GM23338 (cell line): ENCODE data around the gene AZU1. TPM values are rescaled to one million over a fixed set of nuclear protein-coding genes. Genes with fewer than 3 reads are reported as not detected.

Source experiments
- ATAC-seq: fragments of 200-7000 bp; cut with Tn5 transposase; 3 replicates; pipeline ENCODE4 v1.9.1; 2020
- DNase-seq: peaks from one replicate; pipeline ENCODE4 v3.0.0-alpha.2; 2015; ENCODE audit warnings: low spot score
- H2AFZ ChIP-seq: fragments of 200-600 bp; sonication (generic); 2 replicates; pipeline ENCODE4 v1.8.0; 2016; ENCODE audit warnings: antibody characterized with exemption, mild to moderate bottlenecking, moderate library complexity
- H3F3A ChIP-seq: fragments of 200-600 bp; sonication (generic); replicated peaks from 2 replicates; pipeline ENCODE4 v1.8.0; 2017; ENCODE audit warnings: antibody characterized with exemption, mixed run types, low read depth
- H3K27ac ChIP-seq: fragments of 200-600 bp; sonication (generic); 2 replicates; pipeline ENCODE4 v1.6.1; 2016; ENCODE audit warnings: low read depth
- H3K27me3 ChIP-seq: fragments of 200-600 bp; sonication (generic); 2 replicates; pipeline ENCODE4 v1.8.0; 2016; ENCODE audit warnings: mild to moderate bottlenecking, mixed run types, moderate library complexity; ENCODE audit not compliant: insufficient read depth
- H3K36me3 ChIP-seq: fragments of 200-600 bp; sonication (generic); 2 replicates; pipeline ENCODE4 v1.8.0; 2016; ENCODE audit warnings: mild to moderate bottlenecking; ENCODE audit not compliant: insufficient read depth
- H3K4me1 ChIP-seq: fragments of 200-600 bp; sonication (generic); 2 replicates; pipeline ENCODE4 v1.8.0; 2016; ENCODE audit warnings: mild to moderate bottlenecking, moderate library complexity; ENCODE audit not compliant: insufficient read depth
- H3K4me2 ChIP-seq: fragments of 200-600 bp; sonication (generic); 2 replicates; pipeline ENCODE4 v1.7.1; 2017; ENCODE audit warnings: mixed run types
- H3K4me3 ChIP-seq: fragments of 200-600 bp; sonication (generic); 2 replicates; pipeline ENCODE4 v1.6.1; 2016; ENCODE audit warnings: mixed run types
- H3K79me2 ChIP-seq: fragments of 200-600 bp; sonication (generic); replicated peaks from 2 replicates; pipeline ENCODE4 v1.8.0; 2017; ENCODE audit warnings: mild to moderate bottlenecking; ENCODE audit not compliant: insufficient read depth
- H3K9me2 ChIP-seq: fragments of 200-600 bp; sonication (generic); 2 replicates; pipeline ENCODE4 v1.8.0; 2017; ENCODE audit not compliant: insufficient read depth
- H4K20me1 ChIP-seq: fragments of 200-600 bp; sonication (generic); replicated peaks from 2 replicates; pipeline ENCODE4 v1.8.0; 2017; ENCODE audit warnings: mild to moderate bottlenecking; ENCODE audit not compliant: insufficient read depth
- H3K27ac Mint-ChIP-seq: 2 replicates; pipeline ENCODE4 v1.8.0; 2020; ENCODE audit warnings: inconsistent platforms, mild to moderate bottlenecking, moderate library complexity, mixed read lengths
- H3K27me3 Mint-ChIP-seq: 3 replicates; pipeline ENCODE4 v1.8.0; 2022; ENCODE audit warnings: low read depth, mild to moderate bottlenecking, moderate library complexity, mixed read lengths, inconsistent platforms; ENCODE audit not compliant: insufficient read depth, poor library complexity
- H3K36me3 Mint-ChIP-seq: 3 replicates; pipeline ENCODE4 v1.8.0; 2021; ENCODE audit warnings: low read depth, mild to moderate bottlenecking, inconsistent platforms, moderate library complexity, mixed read lengths
- H3K4me1 Mint-ChIP-seq: 3 replicates; pipeline ENCODE4 v1.8.0; 2020; ENCODE audit warnings: mild to moderate bottlenecking, inconsistent platforms, mixed read lengths
- H3K4me3 Mint-ChIP-seq: 3 replicates; pipeline ENCODE4 v1.8.0; 2021; ENCODE audit warnings: moderate library complexity, mild to moderate bottlenecking, inconsistent platforms, mixed read lengths
- H3K9me3 Mint-ChIP-seq: 3 replicates; pipeline ENCODE4 v1.8.0; 2020; ENCODE audit warnings: moderate library complexity, mild to moderate bottlenecking, inconsistent platforms, mixed read lengths
- CREB1 ChIP-seq: fragments of 250-450 bp; sonication (Bioruptor Pico); IDR thresholded peaks from 2 replicates; pipeline ENCODE4 v1.5.0; 2020; ENCODE audit warnings: low read depth, mild to moderate bottlenecking, moderate library complexity
- CTCF ChIP-seq, 2 experiments: fragments of 200-600 bp in 1 of 2; sonication (generic) in 1 of 2; conservative IDR thresholded peaks; 2 replicates each; pipeline versions ENCODE4 v1.5.1 to v1.6.1; 2016 to 2017; ENCODE audit warnings: antibody characterized with exemption in 2 of 2, low read depth in 2 of 2, mild to moderate bottlenecking in 2 of 2, moderate library complexity in 1 of 2
- ETS1 ChIP-seq: IDR thresholded peaks from 2 replicates; pipeline ENCODE4 v1.6.1; 2016; ENCODE audit warnings: antibody characterized with exemption
- EZH2 ChIP-seq: fragments of 200-600 bp; sonication (generic); IDR thresholded peaks from one replicate; pipeline ENCODE4 v1.8.0; 2017; ENCODE audit warnings: antibody characterized with exemption, mild to moderate bottlenecking, low read depth; ENCODE audit not compliant: unreplicated experiment
- EZH2phosphoT487 ChIP-seq: fragments of 200-600 bp; sonication (generic); IDR thresholded peaks from one replicate; pipeline ENCODE4 v1.8.1; 2018; ENCODE audit warnings: antibody characterized with exemption; ENCODE audit not compliant: unreplicated experiment
- JUNB ChIP-seq: IDR thresholded peaks from one replicate; pipeline ENCODE4 v1.6.1; 2016; ENCODE audit warnings: antibody characterized with exemption; ENCODE audit not compliant: unreplicated experiment
- NANOG ChIP-seq: IDR thresholded peaks from 2 replicates; pipeline ENCODE4 v1.6.1; 2016; ENCODE audit warnings: antibody characterized with exemption, borderline replicate concordance
- POLR2AphosphoS5 ChIP-seq: IDR thresholded peaks from 2 replicates; pipeline ENCODE4 v1.6.1; 2016; ENCODE audit warnings: antibody characterized with exemption, low read depth
- REST ChIP-seq: IDR thresholded peaks from one replicate; pipeline ENCODE4 v1.6.1; 2018; ENCODE audit warnings: antibody characterized with exemption; ENCODE audit not compliant: unreplicated experiment
- STAT1 ChIP-seq: IDR thresholded peaks from one replicate; pipeline ENCODE4 v1.6.1; 2016; ENCODE audit warnings: antibody characterized with exemption; ENCODE audit not compliant: unreplicated experiment
- ZNF114 ChIP-seq: fragments of 250-450 bp; sonication (Bioruptor Pico); IDR thresholded peaks from 2 replicates; pipeline ENCODE4 v1.5.0; 2020; ENCODE audit warnings: mild to moderate bottlenecking, moderate library complexity
- ZNF331 ChIP-seq: fragments of 250-450 bp; sonication (Bioruptor Pico); IDR thresholded peaks from 2 replicates; pipeline ENCODE4 v1.5.0; 2020; ENCODE audit warnings: low read depth, mild to moderate bottlenecking, moderate library complexity
- ZNF462 ChIP-seq: fragments of 250-450 bp; sonication (Bioruptor Pico); IDR thresholded peaks from 2 replicates; pipeline ENCODE4 v1.5.0; 2020; ENCODE audit warnings: mild to moderate bottlenecking, moderate library complexity
- polyA plus RNA-seq: library from polyadenylated mRNA; unstranded; fragments of >200 nt; fragmentation: Nextera tagmentation; extraction: Ambion mirVana; gene quantifications from 2 replicates; pipeline ENCODE4 v1.2.1, GENCODE V29; 2016
- total RNA-seq: library from RNA; depleted of rRNA; stranded (reverse); fragments of >200 nt; shearing (Covaris generic); gene quantifications from 2 replicates; pipeline ENCODE4 v1.2.3, GENCODE V29; 2014

Gene AZU1
- total and polyA plus RNA-seq, 2 experiments from 2014 or later, result 0.78 to 1.4 TPM

GRCh38 chr19:778910-779653 lies 48.6 kb upstream of the AZU1 start:
- Histone ChIP-seq H2AFZ (no peak overlapping the region), H3K4me3 (no peak overlapping the region), H3K9me2 (no peaks in the 10 kb centered on the region), H3K4me2 (no peak overlapping the region), H3K79me2 (peaks cover 14% of the 10 kb centered on the region), H3K4me1 (peaks cover 27% of the 10 kb centered on the region), H3K27ac (no peak overlapping the region), H3K36me3 (no peaks in the 10 kb centered on the region), H3K27me3 (no peaks in the 10 kb centered on the region), H4K20me1 (no peaks in the 10 kb centered on the region), H3F3A (peaks cover 22% of the 10 kb centered on the region; the same call in 1 of the 2 replicates)
- H3K4me3 Mint-ChIP-seq, result no peak overlapping the region
- no peak overlapping the region; the same call in 1 of the 2 replicates for H3K27ac Mint-ChIP-seq
- H3K4me1 Mint-ChIP-seq, result peaks cover 20% of the 10 kb centered on the region
- DNase-seq (peak; percentile 49), ATAC-seq (no peak)
- no peaks in the 10 kb centered on the region for H3K36me3 Mint-ChIP-seq
- H3K27me3 Mint-ChIP-seq, result peaks cover 11% of the 10 kb centered on the region
- TF ChIP-seq JUNB, result no peak
- TF ChIP-seq ZNF114 (CRISPR knock-in tag), result no peak
- no peak for TF ChIP-seq EZH2phosphoT487
- no peak for TF ChIP-seq EZH2
- no peak for TF ChIP-seq STAT1
- no peak for TF ChIP-seq NANOG
- no peak for TF ChIP-seq POLR2AphosphoS5
- no peak for TF ChIP-seq ZNF462 (CRISPR knock-in tag)
- TF ChIP-seq CREB1 (CRISPR knock-in tag), result no peak
- TF ChIP-seq REST, result no peak
- no peak for TF ChIP-seq ETS1
- TF ChIP-seq ZNF331 (CRISPR knock-in tag), result no peak
- no peak for TF ChIP-seq CTCF (conservative IDR thresholded peaks at IDR 0.05; ENCODE audit: low read depth in 2 of 2)
- no peaks in the 10 kb centered on the region for H3K9me3 Mint-ChIP-seq
